Parietal lobe (tissue), 1 donor: Measurements from ENCODE around the gene LYL1. TPM values are rescaled to one million over a fixed set of nuclear protein-coding genes. Genes with fewer than 3 reads are reported as not detected.

Experiments used
- total RNA-seq: library from RNA; depleted of rRNA; stranded (reverse); fragments of >200 nt; gene quantifications from one replicate; pipeline ENCODE4 v1.2.3, GENCODE V29; 2014

LYL1 gene
- 2.8 TPM for total RNA-seq

DNA sequence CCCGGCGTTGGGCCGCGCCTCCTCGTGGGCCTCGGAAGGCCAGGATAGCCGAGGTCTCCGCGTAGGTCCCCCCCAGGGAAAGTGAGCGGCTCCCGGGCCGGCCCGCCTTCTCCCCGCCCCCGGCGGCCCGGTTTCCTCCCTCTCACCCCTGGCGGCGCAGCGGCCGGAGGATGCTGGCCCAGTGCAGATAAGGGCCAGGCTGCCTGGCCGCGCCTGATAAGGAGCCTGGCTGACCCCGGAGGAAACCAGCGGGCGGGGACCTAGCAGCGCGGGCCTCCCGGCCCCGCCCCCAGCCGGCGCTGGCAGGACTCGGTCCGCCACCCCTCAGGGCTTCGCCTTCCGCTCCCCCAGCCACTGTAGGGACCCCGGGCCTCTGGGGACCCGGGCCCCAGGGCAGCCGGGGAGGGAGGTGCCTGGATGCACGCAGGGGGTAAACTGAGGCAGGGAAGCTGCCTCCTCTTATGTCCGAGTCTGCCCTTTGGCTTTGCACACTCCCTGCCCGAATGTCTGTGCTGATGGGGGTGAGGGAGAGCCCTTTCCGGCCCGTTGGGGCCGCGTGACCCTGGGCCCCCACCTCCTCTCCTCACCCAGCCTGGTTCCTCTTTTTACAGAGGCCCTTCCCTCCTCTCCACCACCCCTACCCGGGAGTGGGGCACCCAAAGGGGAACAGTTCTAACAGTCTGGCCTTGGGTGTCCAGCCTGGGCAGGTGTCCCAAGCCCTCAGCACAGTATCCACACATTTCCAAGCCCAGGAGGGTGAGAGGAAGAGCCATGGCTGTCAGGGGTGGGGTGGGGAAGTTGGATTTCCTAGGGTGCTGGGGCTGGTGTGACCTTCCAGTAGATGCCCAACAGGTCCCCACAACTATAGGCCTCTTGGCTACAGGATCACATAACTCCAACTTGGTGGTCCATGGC, at the start of gene LYL1:
LYL1 (minus strand) TSS at position 193 of the 915 bp plus-strand sequence. CDS start 1,687 bp downstream, outside the sequence.

DNA sequence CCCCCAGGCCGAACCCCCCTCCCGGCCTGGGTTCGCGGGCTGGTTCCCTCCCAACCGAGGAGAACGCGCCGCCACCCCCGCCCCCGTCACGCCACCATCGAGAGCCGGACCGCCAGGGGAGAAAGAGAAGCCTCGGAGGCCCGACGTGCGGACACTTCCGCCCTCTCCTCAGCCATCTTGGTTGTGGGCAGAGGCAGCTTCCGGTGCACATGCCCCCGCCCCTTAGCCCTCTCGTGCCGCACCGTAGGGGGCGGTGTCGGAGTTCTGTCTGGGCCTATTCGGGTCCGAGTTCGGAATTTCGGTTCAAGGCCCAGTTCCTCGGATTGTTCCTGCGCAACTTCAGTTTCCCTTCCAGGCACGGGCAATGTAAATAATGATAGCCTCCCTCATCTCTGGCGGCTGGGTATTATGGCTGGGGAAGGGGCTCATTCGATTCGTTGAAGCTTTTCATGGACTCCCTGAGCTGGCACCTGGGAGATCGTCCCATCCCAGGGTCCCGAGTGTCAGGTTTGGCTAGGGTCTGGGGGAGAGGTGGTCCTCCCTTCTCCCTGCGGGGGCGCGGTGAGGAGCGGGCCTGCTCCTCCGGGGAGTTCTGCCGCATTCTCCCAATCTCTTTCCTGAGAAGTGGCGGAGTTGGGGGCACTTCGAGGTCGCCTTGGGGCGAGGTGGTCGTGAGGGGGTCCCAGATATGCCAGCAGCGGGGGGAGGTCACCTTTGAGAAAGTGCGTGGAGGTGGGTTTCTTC, 47.7 kb upstream of the LYL1 start, which contains the start of the genes IER2 and STX10:
IER2 (plus strand) TSS at position 225 of the 744 bp plus-strand sequence. CDS start 2,776 bp downstream, outside the sequence.
STX10 (minus strand) TSS at position 189 of the 744 bp plus-strand sequence. CDS start 202 bp downstream, outside the sequence.

DNA sequence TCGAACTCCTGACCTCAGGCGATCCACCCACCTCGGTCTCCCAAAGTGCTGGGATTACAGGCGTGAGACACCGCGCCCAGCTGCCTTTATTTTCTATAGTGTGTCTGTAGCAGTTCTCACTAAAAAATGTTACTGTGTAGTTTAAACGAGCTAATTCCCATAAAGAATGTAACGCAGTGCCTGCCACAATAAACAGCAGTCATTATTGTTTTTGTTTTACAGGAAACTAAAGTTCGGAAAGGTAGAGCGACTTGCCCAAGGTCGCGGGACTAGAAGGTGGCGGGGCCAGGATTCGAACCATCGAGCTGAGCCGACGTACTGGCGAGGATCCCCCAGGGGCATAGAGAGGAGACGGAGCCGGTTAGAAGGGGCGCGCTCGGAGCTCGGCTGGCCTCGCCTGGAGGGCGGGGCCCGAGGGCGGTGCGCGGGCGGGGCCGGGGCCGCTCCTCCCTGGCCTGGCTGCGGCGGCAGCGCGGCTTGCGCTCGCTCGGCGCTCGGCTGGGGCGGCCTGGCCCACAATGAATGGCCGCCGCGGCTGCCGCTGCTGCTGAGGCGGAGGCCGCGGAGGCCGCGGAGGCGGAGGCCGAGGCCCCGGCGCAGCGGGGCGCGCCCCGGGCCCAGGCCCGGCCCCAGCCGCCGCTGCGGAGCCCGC, 15.2 kb upstream of the LYL1 start, which contains the start of gene NACC1:
NACC1 (plus strand) TSS at position 493 of the 652 bp plus-strand sequence. CDS start 16,944 bp downstream, outside the sequence.

GRCh38 chr19:13116282-13117175, 13.9 kb upstream of the LYL1 start, which contains the start of gene TRMT1:
Gene TRMT1 (minus strand): TSS chr19:13116740. CDS start chr19:13116399, 341 bp downstream.

Other genes with a start within 250 kb of the LYL1 start
- gene DNASE2, start 221.4 kb downstream of the LYL1 start, total RNA-seq: 2.5 TPM
- gene KLF1, start 215.7 kb downstream of the LYL1 start, total RNA-seq: 0.31 TPM
- 25.7 TPM for gene GCDH, start 211.7 kb downstream of the LYL1 start, total RNA-seq
- not detected for gene SYCE2, start 183.6 kb downstream of the LYL1 start, total RNA-seq
- 55.7 TPM for gene FARSA, start 169.1 kb downstream of the LYL1 start, total RNA-seq
- 211 TPM for gene CALR, start 164.2 kb downstream of the LYL1 start, total RNA-seq
- gene RAD23A, start 157.0 kb downstream of the LYL1 start, total RNA-seq: 35.1 TPM
- gene GADD45GIP1, start 145.6 kb downstream of the LYL1 start, total RNA-seq: 15.3 TPM
- gene DAND5, start 133.3 kb downstream of the LYL1 start, total RNA-seq: not detected
- 235 TPM for gene NFIX, start 107.4 kb downstream of the LYL1 start, total RNA-seq
- 32.2 TPM for gene TRMT1, start 13.9 kb upstream of the LYL1 start, total RNA-seq
- 26.9 TPM for gene NACC1, start 15.4 kb upstream of the LYL1 start, total RNA-seq
- gene STX10, start 47.5 kb upstream of the LYL1 start, total RNA-seq: 27.2 TPM
- gene IER2, start 47.6 kb upstream of the LYL1 start, total RNA-seq: 6.6 TPM